H9 (cell line): Measurements from ENCODE around the gene UNC79. TPM values are rescaled to one million over a fixed set of nuclear protein-coding genes. Genes with fewer than 3 reads are reported as not detected.

Experiments used
- DNase-seq: peaks from one replicate; pipeline ENCODE4 v3.0.0-alpha.2; 2017
- H2AFZ ChIP-seq: one replicate; pipeline ENCODE4 v1.6.1; 2013; ENCODE audit warnings: mild to moderate bottlenecking, low read length, control low read depth, moderate library complexity
- H2AK5ac ChIP-seq: 2 replicates; pipeline ENCODE4 v1.6.1; 2013; ENCODE audit warnings: low read length, control low read depth, mixed read lengths; ENCODE audit not compliant: insufficient read length
- H2BK120ac ChIP-seq: one replicate; pipeline ENCODE4 v1.6.1; 2013; ENCODE audit warnings: low read depth, mild to moderate bottlenecking, low read length, control low read depth, inconsistent platforms; ENCODE audit not compliant: poor library complexity, severe bottlenecking
- H2BK12ac ChIP-seq: 2 replicates; pipeline ENCODE4 v1.6.1; 2013; ENCODE audit warnings: low read length, control low read depth, mixed read lengths, low read depth; ENCODE audit not compliant: insufficient read length
- H2BK15ac ChIP-seq: 2 replicates; pipeline ENCODE4 v1.6.1; 2013; ENCODE audit warnings: low read depth, low read length, control low read depth
- H2BK20ac ChIP-seq: one replicate; pipeline ENCODE4 v1.6.1; 2013; ENCODE audit warnings: low read depth, mild to moderate bottlenecking, low read length, control low read depth, inconsistent platforms; ENCODE audit not compliant: poor library complexity, severe bottlenecking
- H2BK5ac ChIP-seq: 2 replicates; pipeline ENCODE4 v1.6.1; 2013; ENCODE audit warnings: low read length, control low read depth, mixed read lengths; ENCODE audit not compliant: insufficient read length
- H3K14ac ChIP-seq: 2 replicates; pipeline ENCODE4 v1.6.1; 2013; ENCODE audit warnings: low read length, control low read depth; ENCODE audit not compliant: insufficient read depth
- H3K18ac ChIP-seq: 2 replicates; pipeline ENCODE4 v1.6.1; 2013; ENCODE audit warnings: low read depth, mild to moderate bottlenecking, mixed read lengths, low read length, control low read depth; ENCODE audit not compliant: insufficient read length
- H3K23ac ChIP-seq: 2 replicates; pipeline ENCODE4 v1.6.1; 2013; ENCODE audit warnings: low read length, control low read depth, mixed read lengths, low read depth; ENCODE audit not compliant: insufficient read length
- H3K23me2 ChIP-seq: 2 replicates; pipeline ENCODE4 v1.6.1; 2013; ENCODE audit warnings: low read depth, mild to moderate bottlenecking, mixed read lengths, low read length, control low read depth; ENCODE audit not compliant: insufficient read length, poor library complexity, severe bottlenecking
- H3K27ac ChIP-seq: 2 replicates; pipeline ENCODE4 v1.5.1; 2013; ENCODE audit warnings: low read length, control low read depth, mixed read lengths, low read depth; ENCODE audit not compliant: insufficient read length
- H3K27me3 ChIP-seq: 2 replicates; pipeline ENCODE4 v1.6.1; 2013; ENCODE audit warnings: low read length, control low read depth, inconsistent platforms; ENCODE audit not compliant: insufficient read depth
- H3K4ac ChIP-seq: 2 replicates; pipeline ENCODE4 v1.6.1; 2013; ENCODE audit warnings: low read depth, mild to moderate bottlenecking, control low read depth, inconsistent platforms, low read length, moderate library complexity
- H3K4me1 ChIP-seq: 2 replicates; pipeline ENCODE4 v1.6.1; 2013; ENCODE audit warnings: low read length, control low read depth, inconsistent platforms; ENCODE audit not compliant: insufficient read depth
- H3K4me2 ChIP-seq: 2 replicates; pipeline ENCODE4 v1.6.1; 2013; ENCODE audit warnings: low read length, control low read depth, mixed read lengths; ENCODE audit not compliant: insufficient read length, insufficient read depth
- H3K56ac ChIP-seq: 2 replicates; pipeline ENCODE4 v1.6.1; 2013; ENCODE audit warnings: low read depth, mild to moderate bottlenecking, mixed read lengths, low read length, control low read depth; ENCODE audit not compliant: insufficient read length
- H3K79me1 ChIP-seq: 2 replicates; pipeline ENCODE4 v1.6.1; 2013; ENCODE audit warnings: low read depth, mild to moderate bottlenecking, moderate library complexity, low read length, control low read depth, inconsistent platforms; ENCODE audit not compliant: insufficient read depth, poor library complexity, severe bottlenecking
- H3K79me2 ChIP-seq: 2 replicates; pipeline ENCODE4 v1.6.1; 2013; ENCODE audit warnings: low read length, control low read depth, inconsistent platforms; ENCODE audit not compliant: insufficient read depth
- H3K9ac ChIP-seq: 2 replicates; pipeline ENCODE4 v1.6.1; 2013; ENCODE audit warnings: low read length, control low read depth, mixed read lengths; ENCODE audit not compliant: insufficient read length; ENCODE audit errors: extremely low read depth
- H3K9me3 ChIP-seq: one replicate; pipeline ENCODE4 v1.6.1; 2013; ENCODE audit warnings: low read depth, low read length, inconsistent platforms; ENCODE audit not compliant: control insufficient read depth
- H3T11ph ChIP-seq: one replicate; pipeline ENCODE4 v1.6.1; 2013; ENCODE audit warnings: mild to moderate bottlenecking, low read length, control low read depth, inconsistent platforms
- H4K20me1 ChIP-seq: one replicate; pipeline ENCODE4 v1.6.1; 2013; ENCODE audit not compliant: control insufficient read depth, insufficient read length, insufficient read depth
- H4K5ac ChIP-seq: 2 replicates; pipeline ENCODE4 v1.6.1; 2013; ENCODE audit warnings: low read depth, mild to moderate bottlenecking, mixed read lengths, low read length, control low read depth; ENCODE audit not compliant: insufficient read length
- H4K8ac ChIP-seq: replicated peaks from 2 replicates; pipeline ENCODE4 v1.6.1; 2013; ENCODE audit warnings: low read length, control low read depth, mixed read lengths, low read depth; ENCODE audit not compliant: insufficient read length
- H4K91ac ChIP-seq: 2 replicates; pipeline ENCODE4 v1.6.1; 2013; ENCODE audit warnings: low read depth, mild to moderate bottlenecking, moderate library complexity, mixed read lengths, low read length, control low read depth; ENCODE audit not compliant: insufficient read length
- H3K27ac Mint-ChIP-seq, 3 experiments: 2 replicates in 2 of 3; 3 replicates in 1 of 3; pipeline ENCODE4 v1.8.0; 2020 to 2021; ENCODE audit warnings: mixed read lengths in 3 of 3, mild to moderate bottlenecking in 1 of 3, moderate library complexity in 1 of 3
- H3K27me3 Mint-ChIP-seq: 2 replicates; pipeline ENCODE4 v1.8.0; 2021; ENCODE audit warnings: low read depth, mild to moderate bottlenecking, moderate library complexity, mixed read lengths
- H3K36me3 Mint-ChIP-seq, 3 experiments: 2 replicates in 2 of 3; 3 replicates in 1 of 3; pipeline ENCODE4 v1.8.0; 2020 to 2021; ENCODE audit warnings: low read depth in 3 of 3, mixed read lengths in 3 of 3; ENCODE audit not compliant: insufficient read depth in 1 of 3
- H3K4me1 Mint-ChIP-seq, 2 experiments: 2 replicates each; pipeline ENCODE4 v1.8.0; 2020; ENCODE audit warnings: mixed read lengths in 2 of 2
- H3K4me3 Mint-ChIP-seq, 2 experiments: 2 replicates in 1 of 2; 3 replicates in 1 of 2; pipeline ENCODE4 v1.8.0; 2020 to 2021; ENCODE audit warnings: mild to moderate bottlenecking in 2 of 2, mixed read lengths in 2 of 2, moderate library complexity in 1 of 2
- H3K9me3 Mint-ChIP-seq, 2 experiments: 2 replicates in 1 of 2; 3 replicates in 1 of 2; pipeline ENCODE4 v1.8.0; 2020; ENCODE audit warnings: mild to moderate bottlenecking in 2 of 2, mixed read lengths in 2 of 2, moderate library complexity in 1 of 2
- WGBS: extraction: QIAGEN DNeasy Blood & Tissue Kit; methylation state at CpG from one replicate; pipeline ENCODE4 v1.1.7; 2013; ENCODE audit warnings: missing lambda C conversion rate, low lambda C conversion rate, mixed read lengths; ENCODE audit not compliant: insufficient read length; ENCODE audit errors: extremely low coverage; 5-methylcytosine and 5-hydroxymethylcytosine counted together
- total RNA-seq: library from RNA; stranded (reverse); gene quantifications from 2 replicates; pipeline ENCODE4 v1.2.1, GENCODE V29; 2021
- TF ChIP-seq, protein P1 (sequence below): fragments of 200-600 bp; sonication (generic); conservative IDR thresholded peaks from 3 replicates; pipeline ENCODE4 v1.8.0; 2021; ENCODE audit warnings: antibody characterized with exemption, mild to moderate bottlenecking

Gene UNC79
- total RNA-seq, 1 experiment from 2014 or later: 3.0 TPM

DNA sequence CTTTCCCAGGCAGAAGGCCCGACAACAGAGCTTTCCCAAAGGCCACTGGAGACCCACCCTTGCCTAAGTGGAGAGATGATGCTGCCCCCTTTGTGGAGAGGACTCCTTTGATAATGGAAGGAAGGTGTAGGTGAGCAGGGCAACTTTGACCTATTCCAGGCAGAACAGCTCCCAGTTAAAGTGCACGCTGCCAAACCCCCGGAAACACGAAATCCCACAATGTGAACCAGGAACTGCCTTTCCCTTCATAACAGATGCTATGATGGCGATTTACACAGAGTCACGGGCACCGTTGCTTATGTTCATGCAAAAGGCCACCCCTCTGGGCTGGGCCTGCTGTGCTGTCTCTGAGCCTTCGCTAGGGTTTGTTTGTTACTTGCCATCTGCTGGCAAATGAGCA is 322.9 kb downstream of the UNC79 start:
- Histone ChIP-seq H3K79me1 (no peaks in the 10 kb centered on the region), H2BK12ac (no peak overlapping the region), H2BK120ac (no peak overlapping the region), H3K4me2 (no peak overlapping the region), H3K79me2 (no peaks in the 10 kb centered on the region), H4K91ac (no peak overlapping the region), H3K27me3 (no peaks in the 10 kb centered on the region), H2BK15ac (no peak overlapping the region), H2AFZ (no peak overlapping the region), H4K8ac (no peak overlapping the region), H3K9me3 (no peaks in the 10 kb centered on the region), H3K4me1 (no peaks in the 10 kb centered on the region), H2BK20ac (no peak overlapping the region), H3T11ph (no peak overlapping the region), H3K56ac (no peak overlapping the region), H3K9ac (no peak overlapping the region), H3K18ac (no peak overlapping the region), H3K23ac (no peak overlapping the region), H2BK5ac (no peak overlapping the region), H3K23me2 (no peaks in the 10 kb centered on the region), H3K14ac (no peak overlapping the region), H2AK5ac (no peak overlapping the region), H3K27ac (no peak overlapping the region), H4K20me1 (no peaks in the 10 kb centered on the region), H3K4ac (no peak overlapping the region), H4K5ac (no peak overlapping the region)
- TF ChIP-seq, protein P1, sequence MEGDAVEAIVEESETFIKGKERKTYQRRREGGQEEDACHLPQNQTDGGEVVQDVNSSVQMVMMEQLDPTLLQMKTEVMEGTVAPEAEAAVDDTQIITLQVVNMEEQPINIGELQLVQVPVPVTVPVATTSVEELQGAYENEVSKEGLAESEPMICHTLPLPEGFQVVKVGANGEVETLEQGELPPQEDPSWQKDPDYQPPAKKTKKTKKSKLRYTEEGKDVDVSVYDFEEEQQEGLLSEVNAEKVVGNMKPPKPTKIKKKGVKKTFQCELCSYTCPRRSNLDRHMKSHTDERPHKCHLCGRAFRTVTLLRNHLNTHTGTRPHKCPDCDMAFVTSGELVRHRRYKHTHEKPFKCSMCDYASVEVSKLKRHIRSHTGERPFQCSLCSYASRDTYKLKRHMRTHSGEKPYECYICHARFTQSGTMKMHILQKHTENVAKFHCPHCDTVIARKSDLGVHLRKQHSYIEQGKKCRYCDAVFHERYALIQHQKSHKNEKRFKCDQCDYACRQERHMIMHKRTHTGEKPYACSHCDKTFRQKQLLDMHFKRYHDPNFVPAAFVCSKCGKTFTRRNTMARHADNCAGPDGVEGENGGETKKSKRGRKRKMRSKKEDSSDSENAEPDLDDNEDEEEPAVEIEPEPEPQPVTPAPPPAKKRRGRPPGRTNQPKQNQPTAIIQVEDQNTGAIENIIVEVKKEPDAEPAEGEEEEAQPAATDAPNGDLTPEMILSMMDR: no peak
- H3K9me3 Mint-ChIP-seq: no peaks in the 10 kb centered on the region
- no CpG with 5 or more reads among the region's 8 CpGs for WGBS
- H3K36me3 Mint-ChIP-seq: no peaks in the 10 kb centered on the region
- peaks cover 1% of the 10 kb centered on the region; the same call in 1 of the 2 replicates for H3K27me3 Mint-ChIP-seq
- no peak for DNase-seq
- peaks cover 8 to 9% of the 10 kb centered on the region in 2 experiments for H3K4me1 Mint-ChIP-seq
- no peak overlapping the region for H3K27ac Mint-ChIP-seq
- no peak overlapping the region for H3K4me3 Mint-ChIP-seq
